Neural progenitor cell (in vitro differentiated cells): Measurements from ENCODE around the gene ANKLE1. TPM values are rescaled to one million over a fixed set of nuclear protein-coding genes. Genes with fewer than 3 reads are reported as not detected.
A peak's percentile ranks its signal among the peaks of the same experiment; 100 is the strongest.

Source experiments
- DNase-seq: peaks from one replicate; pipeline ENCODE4 v3.0.0-alpha.2; 2016; ENCODE audit warnings: low spot score
- H2AFZ ChIP-seq: fragments of 200-600 bp; sonication (generic); replicated peaks from 2 replicates; pipeline ENCODE4 v1.6.1; 2016; ENCODE audit warnings: antibody characterized with exemption
- H3F3A ChIP-seq: fragments of 200-600 bp; sonication (generic); 2 replicates; pipeline ENCODE4 v1.6.1; 2016; ENCODE audit warnings: antibody characterized with exemption, low read depth
- H3K27ac ChIP-seq: fragments of 200-600 bp; sonication (generic); 2 replicates; pipeline ENCODE4 v1.5.1; 2016; ENCODE audit warnings: mild to moderate bottlenecking
- H3K27me3 ChIP-seq: fragments of 200-600 bp; sonication (generic); 2 replicates; pipeline ENCODE4 v1.6.1; 2016; ENCODE audit warnings: mild to moderate bottlenecking, moderate library complexity
- H3K36me3 ChIP-seq: fragments of 200-600 bp; sonication (generic); 2 replicates; pipeline ENCODE4 v1.5.1; 2016
- H3K4me1 ChIP-seq: fragments of 200-600 bp; sonication (generic); 2 replicates; pipeline ENCODE4 v1.6.1; 2016; ENCODE audit warnings: mixed run types
- H3K4me2 ChIP-seq: fragments of 200-600 bp; sonication (generic); 2 replicates; pipeline ENCODE4 v1.6.1; 2016
- H3K4me3 ChIP-seq: fragments of 200-600 bp; sonication (generic); 2 replicates; pipeline ENCODE4 v1.5.1; 2016
- H3K79me2 ChIP-seq: fragments of 200-600 bp; sonication (generic); 2 replicates; pipeline ENCODE4 v1.6.1; 2016; ENCODE audit warnings: low read depth
- H3K9ac ChIP-seq: fragments of 200-600 bp; sonication (generic); 2 replicates; pipeline ENCODE4 v1.6.1; 2016
- H3K9me3 ChIP-seq: fragments of 200-600 bp; sonication (generic); 2 replicates; pipeline ENCODE4 v1.5.1; 2016; ENCODE audit warnings: low read depth
- H4K20me1 ChIP-seq: fragments of 200-600 bp; sonication (generic); 2 replicates; pipeline ENCODE4 v1.6.1; 2016; ENCODE audit warnings: low read depth
- H3K27ac Mint-ChIP-seq: 3 replicates; pipeline ENCODE4 v1.8.0; 2021; ENCODE audit warnings: mixed read lengths
- H3K27me3 Mint-ChIP-seq: 2 replicates; pipeline ENCODE4 v1.8.0; 2022; ENCODE audit warnings: low read depth, mild to moderate bottlenecking, inconsistent platforms, moderate library complexity, mixed read lengths; ENCODE audit not compliant: insufficient read depth
- H3K36me3 Mint-ChIP-seq: 3 replicates; pipeline ENCODE4 v1.8.0; 2021; ENCODE audit warnings: mixed read lengths
- H3K4me1 Mint-ChIP-seq: 3 replicates; pipeline ENCODE4 v1.8.0; 2021; ENCODE audit warnings: mixed read lengths
- H3K4me3 Mint-ChIP-seq: 3 replicates; pipeline ENCODE4 v1.8.0; 2021; ENCODE audit warnings: mild to moderate bottlenecking, moderate library complexity, mixed read lengths
- H3K9me3 Mint-ChIP-seq: 3 replicates; pipeline ENCODE4 v1.8.0; 2020; ENCODE audit warnings: mixed read lengths
- EZH2 ChIP-seq: fragments of 200-600 bp; sonication (generic); IDR thresholded peaks from 2 replicates; pipeline ENCODE4 v1.6.1; 2017; ENCODE audit warnings: antibody characterized with exemption, mild to moderate bottlenecking, moderate library complexity
- EZH2phosphoT487 ChIP-seq: fragments of 200-600 bp; sonication (generic); IDR thresholded peaks from 2 replicates; pipeline ENCODE4 v1.6.1; 2017; ENCODE audit warnings: antibody characterized with exemption
- total RNA-seq: library from RNA; depleted of rRNA; stranded (reverse); fragments of >200 nt; gene quantifications from 2 replicates; pipeline ENCODE4 v1.2.3, GENCODE V29; 2015; ENCODE audit warnings: low replicate concordance
- TF ChIP-seq, protein P1 (sequence below): fragments of 200-600 bp; sonication (generic); IDR thresholded peaks from 2 replicates; pipeline ENCODE4 v1.5.1; 2017; ENCODE audit warnings: antibody characterized with exemption, mild to moderate bottlenecking

The ANKLE1 gene
- total RNA-seq, 1 donor from 2014 or later: 2.3 TPM

DNA sequence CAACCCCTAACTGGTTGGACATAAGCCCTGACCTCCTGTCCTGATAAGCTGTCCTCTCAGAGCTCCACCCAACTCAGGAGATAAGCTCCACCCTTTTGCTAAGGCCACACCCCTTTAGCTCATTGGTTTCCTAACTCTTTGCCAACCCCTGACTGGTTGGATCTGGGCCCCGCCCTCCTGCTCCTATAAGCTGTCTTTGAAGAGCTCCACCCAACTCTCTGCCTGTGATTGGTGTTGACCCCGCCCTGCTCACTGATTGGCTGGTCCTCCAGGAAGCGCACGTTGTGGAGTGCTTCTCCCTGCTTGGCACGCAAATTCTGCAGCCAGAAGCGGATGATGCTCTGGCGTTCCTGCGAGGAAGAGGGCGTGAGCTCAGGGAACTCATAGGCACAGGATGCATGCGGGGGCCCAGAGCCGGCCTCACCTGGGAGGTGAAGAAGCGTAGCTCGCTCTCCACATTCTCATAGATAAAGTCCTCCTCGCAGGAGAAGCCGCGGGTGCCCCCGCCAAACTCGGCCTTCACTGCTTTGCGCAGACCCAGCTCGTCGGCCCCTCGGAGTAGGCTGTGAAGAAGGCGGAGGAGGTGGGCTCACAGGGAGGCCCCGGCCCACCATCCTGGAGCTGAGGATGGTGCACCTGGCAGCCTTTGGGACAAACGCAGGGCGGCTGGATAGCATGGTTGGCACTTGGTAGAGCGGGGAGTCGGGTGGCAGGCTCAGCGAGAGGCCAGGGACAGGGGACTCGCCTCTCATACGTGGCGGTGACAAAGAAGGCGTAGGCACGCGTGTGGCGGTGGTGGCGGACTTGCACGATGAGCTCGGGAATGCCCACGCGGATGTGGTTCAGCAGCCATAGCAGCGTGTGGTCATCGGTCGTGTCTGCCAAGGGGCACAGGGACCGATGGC is 51.2 kb downstream of the ANKLE1 start:
- peaks cover 61% of the 10 kb centered on the region for H3F3A ChIP-seq
- H4K20me1 ChIP-seq: peaks cover 8% of the 10 kb centered on the region
- no peaks in the 10 kb centered on the region for H3K9me3 Mint-ChIP-seq
- H3K4me1 ChIP-seq: peaks cover 3% of the 10 kb centered on the region
- H3K4me3 ChIP-seq: no peak overlapping the region
- no peaks in the 10 kb centered on the region for H3K36me3 ChIP-seq
- H3K36me3 Mint-ChIP-seq: peaks cover 16% of the 10 kb centered on the region
- H3K27me3 Mint-ChIP-seq: peaks cover 15% of the 10 kb centered on the region
- H3K27ac ChIP-seq: no peak overlapping the region
- H3K9ac ChIP-seq: no peak overlapping the region
- H3K4me1 Mint-ChIP-seq: peaks cover 19% of the 10 kb centered on the region
- peaks cover 17% of the 10 kb centered on the region for H3K27me3 ChIP-seq
- no peaks in the 10 kb centered on the region for H3K9me3 ChIP-seq
- H3K4me3 Mint-ChIP-seq: peak overlapping the region; percentile 83
- peak overlapping the region; percentile 86 for H3K4me2 ChIP-seq
- TF ChIP-seq EZH2: no peak
- TF ChIP-seq EZH2phosphoT487: no peak
- TF ChIP-seq, protein P1, sequence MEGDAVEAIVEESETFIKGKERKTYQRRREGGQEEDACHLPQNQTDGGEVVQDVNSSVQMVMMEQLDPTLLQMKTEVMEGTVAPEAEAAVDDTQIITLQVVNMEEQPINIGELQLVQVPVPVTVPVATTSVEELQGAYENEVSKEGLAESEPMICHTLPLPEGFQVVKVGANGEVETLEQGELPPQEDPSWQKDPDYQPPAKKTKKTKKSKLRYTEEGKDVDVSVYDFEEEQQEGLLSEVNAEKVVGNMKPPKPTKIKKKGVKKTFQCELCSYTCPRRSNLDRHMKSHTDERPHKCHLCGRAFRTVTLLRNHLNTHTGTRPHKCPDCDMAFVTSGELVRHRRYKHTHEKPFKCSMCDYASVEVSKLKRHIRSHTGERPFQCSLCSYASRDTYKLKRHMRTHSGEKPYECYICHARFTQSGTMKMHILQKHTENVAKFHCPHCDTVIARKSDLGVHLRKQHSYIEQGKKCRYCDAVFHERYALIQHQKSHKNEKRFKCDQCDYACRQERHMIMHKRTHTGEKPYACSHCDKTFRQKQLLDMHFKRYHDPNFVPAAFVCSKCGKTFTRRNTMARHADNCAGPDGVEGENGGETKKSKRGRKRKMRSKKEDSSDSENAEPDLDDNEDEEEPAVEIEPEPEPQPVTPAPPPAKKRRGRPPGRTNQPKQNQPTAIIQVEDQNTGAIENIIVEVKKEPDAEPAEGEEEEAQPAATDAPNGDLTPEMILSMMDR: no peak
- H3K79me2 ChIP-seq: peaks cover 9% of the 10 kb centered on the region
- no peak overlapping the region for H3K27ac Mint-ChIP-seq
- DNase-seq: peak; percentile 77
- H2AFZ ChIP-seq: no peak overlapping the region

DNA sequence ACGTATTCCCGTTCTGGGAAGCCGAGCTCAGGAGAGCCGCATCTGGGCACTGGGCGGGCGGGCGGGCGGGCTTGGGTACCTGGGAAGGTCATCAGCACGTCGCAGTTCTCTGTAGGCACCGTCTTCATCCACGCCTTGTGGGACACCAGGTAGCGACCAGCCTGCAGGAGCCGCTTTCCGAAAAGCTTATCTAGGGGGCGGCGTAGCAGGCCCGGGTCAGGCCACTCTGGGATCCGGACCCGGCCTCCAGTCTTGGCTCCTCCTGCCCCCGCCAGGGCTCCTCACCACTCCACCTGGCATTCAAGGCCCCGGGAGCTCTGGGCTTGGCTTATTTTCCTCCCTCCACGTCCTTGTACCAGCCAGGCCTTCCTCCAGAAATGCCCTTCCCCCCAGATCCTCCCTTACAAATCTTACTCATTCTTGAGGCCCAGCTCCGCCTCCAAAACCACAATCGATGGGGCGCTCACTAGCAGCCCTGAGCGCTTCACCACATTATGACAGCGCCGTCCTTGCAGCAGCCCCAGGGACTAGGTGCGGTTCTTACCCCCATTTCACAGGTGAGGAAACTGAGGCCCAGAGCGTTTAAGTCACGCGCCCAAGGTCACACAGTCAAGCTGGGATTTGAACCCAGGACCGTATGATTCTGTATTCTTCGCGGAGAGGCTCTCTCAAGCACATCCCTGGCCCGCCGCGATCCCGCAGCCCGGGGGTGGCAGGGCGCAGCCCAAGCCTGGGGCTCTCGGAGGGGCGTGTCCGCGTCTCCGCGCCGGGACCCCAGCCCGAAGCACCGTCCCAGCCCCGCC is 52.1 kb downstream of the ANKLE1 start:
- Histone ChIP-seq H3F3A (peaks cover 52% of the 10 kb centered on the region), H3K9ac (peak overlapping the region; percentile 34), H3K79me2 (peaks cover 15% of the 10 kb centered on the region), H3K36me3 (no peaks in the 10 kb centered on the region), H3K4me2 (peak overlapping the region; percentile 86), H3K4me1 (peaks cover 7% of the 10 kb centered on the region), H3K4me3 (peak overlapping the region; percentile 97), H3K27me3 (peaks cover 12% of the 10 kb centered on the region), H2AFZ (peak overlapping the region; percentile 82), H3K27ac (no peak overlapping the region), H4K20me1 (peaks cover 8% of the 10 kb centered on the region), H3K9me3 (no peaks in the 10 kb centered on the region)
- Mint-ChIP-seq H3K36me3 (peaks cover 16% of the 10 kb centered on the region), H3K9me3 (no peaks in the 10 kb centered on the region), H3K27ac (peak overlapping the region; percentile 79), H3K4me1 (peaks cover 22% of the 10 kb centered on the region), H3K4me3 (peak overlapping the region; percentile 91), H3K27me3 (peaks cover 18% of the 10 kb centered on the region)
- no peak for TF ChIP-seq EZH2phosphoT487
- TF ChIP-seq EZH2: no peak
- TF ChIP-seq, protein P1: no peak
- peak; percentile 50 for DNase-seq

DNA sequence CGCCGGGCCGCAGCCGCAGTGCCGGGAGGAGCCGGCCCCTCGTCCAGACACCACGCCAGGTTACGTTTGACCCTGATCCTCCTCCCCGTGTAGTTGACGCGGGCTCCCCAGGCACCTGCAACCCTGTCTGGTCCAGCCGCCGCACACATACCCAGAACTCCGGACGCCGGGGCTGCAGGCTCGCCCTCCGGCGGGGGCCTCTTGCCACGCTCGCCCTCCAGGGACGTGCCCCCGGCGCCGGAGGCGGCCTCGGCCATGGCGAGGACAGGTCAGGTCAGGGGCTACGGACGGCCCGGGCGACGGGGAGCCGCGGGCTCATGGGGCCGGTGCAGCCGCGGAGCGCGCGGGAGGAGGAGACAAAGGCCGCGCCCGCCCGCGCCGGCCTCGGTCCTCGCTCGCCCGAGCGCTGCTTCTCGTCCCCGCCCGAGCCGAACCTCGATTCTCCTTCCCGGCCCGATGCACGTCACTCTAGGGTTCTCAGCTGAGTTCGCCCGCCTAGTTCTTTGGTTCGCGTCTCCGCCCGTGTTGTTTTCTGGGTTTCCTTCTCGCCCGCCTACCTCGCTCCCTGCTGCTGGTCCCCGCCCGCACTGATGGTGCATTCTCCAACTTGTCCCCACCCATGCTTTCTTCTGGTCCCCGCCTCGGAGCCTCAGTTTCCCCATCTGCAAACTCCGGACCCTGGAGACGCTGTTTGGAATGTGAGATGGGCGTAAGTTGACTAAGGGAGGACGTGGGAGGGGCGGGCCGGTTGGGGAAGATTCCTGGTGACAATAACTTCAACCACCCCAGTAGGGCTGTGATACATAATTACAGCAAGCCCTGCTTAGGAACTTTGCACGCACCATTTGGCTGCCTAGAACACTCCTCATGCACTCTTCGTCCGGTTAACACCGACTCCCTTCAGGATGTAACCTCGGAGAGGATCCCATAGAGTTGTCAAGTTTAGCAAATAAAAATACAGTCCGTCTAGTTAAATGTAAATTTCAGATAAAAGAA is 53.0 kb downstream of the ANKLE1 start, which contains the start of gene ANO8:
Gene ANO8, minus strand, starts transcription at position 442 of the 996 bp plus-strand sequence. Its CDS starts 185 bp downstream, at position 257.
- no peaks in the 10 kb centered on the region for H3K9me3 Mint-ChIP-seq
- peak within 1 kb of the TSS; percentile 86 for H3K4me2 ChIP-seq
- no peaks in the 10 kb centered on the region for H3K9me3 ChIP-seq
- peaks cover 3% of the 10 kb centered on the region for H3K27me3 ChIP-seq
- peaks cover 8% of the 10 kb centered on the region for H4K20me1 ChIP-seq
- peaks cover 18% of the 10 kb centered on the region for H3K27me3 Mint-ChIP-seq
- H3F3A ChIP-seq: peaks cover 49% of the 10 kb centered on the region
- H3K36me3 Mint-ChIP-seq: peaks cover 15% of the 10 kb centered on the region
- no peak within 1 kb of the TSS for H3K27ac ChIP-seq
- H3K4me3 Mint-ChIP-seq: peak within 1 kb of the TSS; percentile 100
- peaks cover 5% of the 10 kb centered on the region for H3K4me1 ChIP-seq
- DNase-seq: peak; percentile 98
- peak within 1 kb of the TSS; percentile 34 for H3K9ac ChIP-seq
- H3K27ac Mint-ChIP-seq: peak within 1 kb of the TSS; percentile 87
- peak within 1 kb of the TSS; percentile 82 for H2AFZ ChIP-seq
- peak; percentile 35 for TF ChIP-seq EZH2
- TF ChIP-seq, protein P1: no peak
- no peak for TF ChIP-seq EZH2phosphoT487
- no peaks in the 10 kb centered on the region for H3K36me3 ChIP-seq
- peaks cover 22% of the 10 kb centered on the region for H3K4me1 Mint-ChIP-seq
- peaks cover 15% of the 10 kb centered on the region for H3K79me2 ChIP-seq
- peak within 1 kb of the TSS; percentile 97 for H3K4me3 ChIP-seq
